Hepatocyte (in vitro differentiated cells): ENCODE measurements around the gene CHST1. TPM values are rescaled to one million over a fixed set of nuclear protein-coding genes. Genes with fewer than 3 reads are reported as not detected.

Experiments used
- DNase-seq: peaks from one replicate; pipeline ENCODE4 v3.0.0-alpha.2; 2016; ENCODE audit warnings: low spot score
- H2AFZ ChIP-seq: fragments of 200-600 bp; sonication (generic); 2 replicates; pipeline ENCODE4 v1.6.0; 2016; ENCODE audit warnings: antibody characterized with exemption, mild to moderate bottlenecking
- H3K27ac ChIP-seq: fragments of 200-600 bp; sonication (generic); 2 replicates; pipeline ENCODE4 v1.5.1; 2016; ENCODE audit warnings: mild to moderate bottlenecking
- H3K27me3 ChIP-seq: fragments of 200-600 bp; sonication (generic); 2 replicates; pipeline ENCODE4 v1.6.1; 2016
- H3K36me3 ChIP-seq: fragments of 200-600 bp; sonication (generic); replicated peaks from 2 replicates; pipeline ENCODE4 v1.5.1; 2016; ENCODE audit warnings: low read depth; ENCODE audit not compliant: insufficient read depth
- H3K4me1 ChIP-seq: fragments of 200-600 bp; sonication (generic); 2 replicates; pipeline ENCODE4 v1.5.1; 2016; ENCODE audit warnings: mild to moderate bottlenecking, moderate library complexity; ENCODE audit not compliant: insufficient read depth
- H3K4me2 ChIP-seq: fragments of 200-600 bp; sonication (generic); 2 replicates; pipeline ENCODE4 v1.6.0; 2016
- H3K4me3 ChIP-seq: fragments of 200-600 bp; sonication (generic); 2 replicates; pipeline ENCODE4 v1.5.1; 2016; ENCODE audit warnings: mild to moderate bottlenecking
- H3K79me2 ChIP-seq: fragments of 200-600 bp; sonication (generic); 2 replicates; pipeline ENCODE4 v1.6.0; 2017; ENCODE audit warnings: mild to moderate bottlenecking
- H3K9me2 ChIP-seq: fragments of 200-600 bp; sonication (generic); replicated peaks from 2 replicates; pipeline ENCODE4 v1.6.0; 2017; ENCODE audit warnings: mild to moderate bottlenecking; ENCODE audit not compliant: insufficient read depth
- H3K9me3 ChIP-seq: fragments of 200-600 bp; sonication (generic); 2 replicates; pipeline ENCODE4 v1.5.1; 2016; ENCODE audit warnings: low read depth, mild to moderate bottlenecking
- H4K20me1 ChIP-seq: fragments of 200-600 bp; sonication (generic); 2 replicates; pipeline ENCODE4 v1.6.0; 2016; ENCODE audit warnings: mild to moderate bottlenecking; ENCODE audit not compliant: insufficient read depth, poor library complexity, severe bottlenecking
- EZH2 ChIP-seq: fragments of 200-600 bp; sonication (generic); IDR thresholded peaks from 2 replicates; pipeline ENCODE4 v1.6.1; 2016; ENCODE audit warnings: antibody characterized with exemption, mild to moderate bottlenecking, borderline replicate concordance
- EZH2phosphoT487 ChIP-seq: fragments of 200-600 bp; sonication (generic); IDR thresholded peaks from one replicate; pipeline ENCODE4 v1.6.1; 2018; ENCODE audit warnings: antibody characterized with exemption, mild to moderate bottlenecking, low read depth, moderate library complexity; ENCODE audit not compliant: unreplicated experiment, severe bottlenecking
- WGBS: methylation state at CpG from one replicate; pipeline ENCODE4 v1.1.6; 2016; ENCODE audit warnings: low lambda C conversion rate; ENCODE audit errors: missing lambda C conversion rate; 5-methylcytosine and 5-hydroxymethylcytosine counted together
- polyA plus RNA-seq: library from polyadenylated mRNA; unstranded; fragments of >200 nt; fragmentation: Nextera tagmentation; extraction: Ambion mirVana; gene quantifications from 2 replicates; pipeline ENCODE4 v1.2.1, GENCODE V29; 2016
- total RNA-seq: library from RNA; depleted of rRNA; stranded (reverse); fragments of >200 nt; gene quantifications from 2 replicates; pipeline ENCODE4 v1.2.3, GENCODE V29; 2014
- TF ChIP-seq, protein P1 (sequence below): fragments of 200-600 bp; sonication (generic); IDR thresholded peaks from 2 replicates; pipeline ENCODE4 v1.5.1; 2016; ENCODE audit warnings: antibody characterized with exemption, mild to moderate bottlenecking; ENCODE audit not compliant: poor library complexity

The CHST1 gene
- total and polyA plus RNA-seq, 2 experiments from 2014 or later = 1.3 to 1.9 TPM

DNA sequence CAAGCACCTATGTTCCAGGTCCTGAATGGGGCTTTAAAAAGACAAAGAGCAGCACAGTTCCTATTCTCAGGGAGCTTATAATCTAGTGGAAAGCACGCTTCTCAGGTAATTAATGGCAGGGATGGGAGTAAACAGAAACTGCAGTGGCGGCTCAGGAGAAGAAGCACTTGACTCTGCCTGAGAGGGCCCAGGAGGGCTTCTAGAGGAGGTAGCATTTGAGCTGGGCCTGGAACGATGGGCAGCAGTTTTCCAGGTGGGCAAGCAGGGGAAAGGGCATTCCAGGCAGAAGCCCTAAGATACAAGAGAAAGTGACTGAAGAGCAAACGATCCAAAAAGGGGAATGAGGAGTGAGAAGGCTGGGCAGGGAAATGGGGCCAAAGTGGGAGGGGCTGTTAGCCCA lies 37.1 kb upstream of the CHST1 start:
- Histone ChIP-seq H3K9me2 (no peaks in the 10 kb centered on the region), H3K9me3 (no peaks in the 10 kb centered on the region), H3K27me3 (peaks cover 10% of the 10 kb centered on the region), H3K4me1 (no peaks in the 10 kb centered on the region), H3K4me3 (no peak overlapping the region), H3K27ac (no peak overlapping the region), H2AFZ (no peak overlapping the region), H3K79me2 (no peaks in the 10 kb centered on the region), H3K36me3 (no peaks in the 10 kb centered on the region), H3K4me2 (no peak overlapping the region), H4K20me1 (no peaks in the 10 kb centered on the region)
- DNase-seq = no peak
- WGBS = 77% methylated on average over 4 of the region's 4 CpGs
- TF ChIP-seq EZH2phosphoT487 = no peak
- TF ChIP-seq EZH2 = no peak
- TF ChIP-seq, protein P1, sequence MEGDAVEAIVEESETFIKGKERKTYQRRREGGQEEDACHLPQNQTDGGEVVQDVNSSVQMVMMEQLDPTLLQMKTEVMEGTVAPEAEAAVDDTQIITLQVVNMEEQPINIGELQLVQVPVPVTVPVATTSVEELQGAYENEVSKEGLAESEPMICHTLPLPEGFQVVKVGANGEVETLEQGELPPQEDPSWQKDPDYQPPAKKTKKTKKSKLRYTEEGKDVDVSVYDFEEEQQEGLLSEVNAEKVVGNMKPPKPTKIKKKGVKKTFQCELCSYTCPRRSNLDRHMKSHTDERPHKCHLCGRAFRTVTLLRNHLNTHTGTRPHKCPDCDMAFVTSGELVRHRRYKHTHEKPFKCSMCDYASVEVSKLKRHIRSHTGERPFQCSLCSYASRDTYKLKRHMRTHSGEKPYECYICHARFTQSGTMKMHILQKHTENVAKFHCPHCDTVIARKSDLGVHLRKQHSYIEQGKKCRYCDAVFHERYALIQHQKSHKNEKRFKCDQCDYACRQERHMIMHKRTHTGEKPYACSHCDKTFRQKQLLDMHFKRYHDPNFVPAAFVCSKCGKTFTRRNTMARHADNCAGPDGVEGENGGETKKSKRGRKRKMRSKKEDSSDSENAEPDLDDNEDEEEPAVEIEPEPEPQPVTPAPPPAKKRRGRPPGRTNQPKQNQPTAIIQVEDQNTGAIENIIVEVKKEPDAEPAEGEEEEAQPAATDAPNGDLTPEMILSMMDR = no peak

DNA sequence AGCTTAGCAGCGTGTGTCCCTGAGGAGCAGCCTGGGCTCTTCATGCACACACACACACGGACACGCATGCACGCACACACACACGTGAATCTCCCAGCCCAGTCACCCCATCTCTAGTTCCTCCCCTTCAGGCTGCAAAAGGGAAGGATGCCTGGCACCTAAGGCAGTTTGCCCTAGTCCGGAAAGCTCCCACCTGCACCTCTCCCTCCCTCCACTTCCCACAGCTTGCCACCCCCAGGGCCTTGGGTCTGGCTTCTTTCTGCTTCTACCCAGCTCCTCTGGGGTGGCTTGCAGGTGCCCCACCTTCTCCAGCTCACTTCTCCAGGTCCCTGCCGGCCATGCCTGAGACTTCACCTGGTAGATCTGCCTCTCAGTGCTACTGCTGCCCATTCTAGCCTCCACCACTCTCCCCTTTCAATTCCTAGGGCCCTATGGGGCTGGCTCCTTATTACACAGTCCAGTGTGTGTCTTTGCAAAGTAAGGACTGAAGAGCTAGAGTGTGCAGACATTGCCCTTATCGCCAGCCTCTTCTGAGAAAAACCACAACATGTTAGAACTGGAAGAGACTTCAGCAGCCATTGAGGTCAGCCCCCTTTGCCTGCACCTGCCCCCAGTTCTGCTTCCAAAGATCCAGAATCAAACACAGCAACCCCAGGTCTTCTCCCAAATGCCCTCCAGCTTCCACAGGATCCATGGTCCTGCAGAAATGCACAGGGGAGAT lies 33.5 kb upstream of the CHST1 start:
- Histone ChIP-seq H3K36me3 (no peaks in the 10 kb centered on the region), H3K4me1 (no peaks in the 10 kb centered on the region), H3K4me2 (no peak overlapping the region), H3K9me3 (no peaks in the 10 kb centered on the region), H3K27ac (no peak overlapping the region), H3K4me3 (no peak overlapping the region), H3K9me2 (no peaks in the 10 kb centered on the region), H4K20me1 (no peaks in the 10 kb centered on the region), H3K79me2 (no peaks in the 10 kb centered on the region), H3K27me3 (no peaks in the 10 kb centered on the region), H2AFZ (no peak overlapping the region)
- no peak for DNase-seq
- 91% methylated on average over 8 of the region's 8 CpGs for WGBS
- TF ChIP-seq EZH2phosphoT487 (no peak), EZH2 (no peak)
- TF ChIP-seq, protein P1 = no peak

DNA sequence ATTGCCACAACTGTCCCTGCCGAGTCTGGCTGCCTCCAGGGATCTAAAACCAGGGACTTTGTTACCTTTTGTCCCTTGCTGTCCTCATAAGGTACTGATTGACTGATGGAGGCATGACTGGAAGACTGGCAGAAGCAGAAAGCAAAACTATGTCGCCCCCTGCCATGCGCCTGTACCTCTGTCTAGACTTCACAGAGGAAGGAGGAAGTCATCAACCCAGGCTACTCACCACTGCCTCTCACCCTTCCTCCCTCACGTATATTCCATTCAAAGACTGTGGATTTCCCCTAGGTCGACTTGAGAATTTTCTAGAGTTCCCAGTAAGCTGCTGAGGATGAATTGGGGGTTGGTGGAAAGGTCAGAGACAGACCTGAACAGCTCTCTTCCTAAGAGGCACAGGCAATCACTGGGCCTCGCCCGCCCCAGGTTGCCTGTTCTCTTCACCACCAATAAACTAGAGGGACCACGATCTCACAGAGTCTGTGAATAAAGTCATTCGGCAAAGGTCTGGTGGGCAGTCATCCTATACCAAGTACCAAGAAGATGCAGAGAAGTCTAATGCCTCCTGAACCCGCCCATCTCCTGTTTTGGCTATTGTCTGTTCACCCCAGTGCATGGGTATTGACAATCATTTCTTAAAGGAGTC lies 27.5 kb upstream of the CHST1 start:
- Histone ChIP-seq H3K4me1 (no peaks in the 10 kb centered on the region), H3K9me2 (no peaks in the 10 kb centered on the region), H3K4me2 (no peak overlapping the region), H3K27ac (no peak overlapping the region), H4K20me1 (no peaks in the 10 kb centered on the region), H2AFZ (no peak overlapping the region), H3K36me3 (no peaks in the 10 kb centered on the region), H3K79me2 (no peaks in the 10 kb centered on the region), H3K9me3 (no peaks in the 10 kb centered on the region), H3K27me3 (no peaks in the 10 kb centered on the region), H3K4me3 (no peak overlapping the region)
- DNase-seq = no peak
- TF ChIP-seq EZH2phosphoT487 (no peak), EZH2 (no peak)
- TF ChIP-seq, protein P1 = no peak
- 91% methylated on average over 10 of the region's 10 CpGs for WGBS
